KMS-11 (cell line): ENCODE measurements around the gene APOM.

ENCODE experiments used
- H2AFZ ChIP-seq: fragments of 200-600 bp; sonication (generic); 2 replicates; pipeline ENCODE4 v1.6.1; 2016; ENCODE audit warnings: antibody characterized with exemption, mixed run types, low read depth
- H3K27ac ChIP-seq: fragments of 200-600 bp; sonication (generic); 2 replicates; pipeline ENCODE4 v1.6.1; 2016; ENCODE audit warnings: mild to moderate bottlenecking, mixed run types
- H3K27me3 ChIP-seq: fragments of 200-600 bp; sonication (generic); 2 replicates; pipeline ENCODE4 v1.6.1; 2017; ENCODE audit warnings: mild to moderate bottlenecking, low read depth, mixed run types, moderate library complexity; ENCODE audit not compliant: insufficient read depth
- H3K36me3 ChIP-seq: fragments of 200-600 bp; sonication (generic); 2 replicates; pipeline ENCODE4 v1.6.1; 2017; ENCODE audit warnings: mild to moderate bottlenecking, mixed run types; ENCODE audit not compliant: insufficient read depth
- H3K4me1 ChIP-seq: fragments of 200-600 bp; sonication (generic); 2 replicates; pipeline ENCODE4 v1.6.1; 2016; ENCODE audit warnings: mild to moderate bottlenecking, low read depth, mixed run types; ENCODE audit not compliant: poor library complexity, severe bottlenecking
- H3K4me2 ChIP-seq: fragments of 200-600 bp; sonication (generic); 2 replicates; pipeline ENCODE4 v1.7.0; 2016; ENCODE audit warnings: mild to moderate bottlenecking, mixed run types
- H3K4me3 ChIP-seq: fragments of 200-600 bp; sonication (generic); IDR thresholded peaks from 2 replicates; pipeline ENCODE4 v1.6.1; 2017; ENCODE audit warnings: low read depth, low read length, mixed read lengths; ENCODE audit not compliant: insufficient read depth
- H3K79me2 ChIP-seq: fragments of 200-600 bp; sonication (generic); 2 replicates; pipeline ENCODE4 v1.6.1; 2016; ENCODE audit warnings: low read depth, mixed run types; ENCODE audit not compliant: insufficient read depth
- H3K9ac ChIP-seq: fragments of 200-600 bp; sonication (generic); 2 replicates; pipeline ENCODE4 v1.6.1; 2016; ENCODE audit warnings: mild to moderate bottlenecking, mixed run types
- H4K20me1 ChIP-seq: fragments of 200-600 bp; sonication (generic); 2 replicates; pipeline ENCODE4 v1.6.1; 2016; ENCODE audit warnings: mild to moderate bottlenecking, mixed run types; ENCODE audit not compliant: insufficient read depth
- CTCF ChIP-seq: fragments of 200-600 bp; sonication (generic); conservative IDR thresholded peaks from 2 replicates; pipeline ENCODE4 v1.6.1; 2017; ENCODE audit warnings: low read depth, mild to moderate bottlenecking, antibody characterized with exemption, low read length, moderate library complexity, mixed read lengths

The APOM gene

GRCh38 chr6:31629014-31629413 is 26.7 kb upstream of the APOM start:
- no peak overlapping the region for H2AFZ ChIP-seq
- H3K9ac ChIP-seq, result no peak overlapping the region
- H3K4me2 ChIP-seq, result no peak overlapping the region
- no peaks in the 10 kb centered on the region for H4K20me1 ChIP-seq
- no peak overlapping the region for H3K4me3 ChIP-seq
- peaks cover 6% of the 10 kb centered on the region; the same call in 1 of the 2 replicates for H3K79me2 ChIP-seq
- H3K27ac ChIP-seq, result no peak overlapping the region
- peaks cover 24% of the 10 kb centered on the region; the same call in 1 of the 2 replicates for H3K36me3 ChIP-seq
- TF ChIP-seq CTCF, result no peak
- no peaks in the 10 kb centered on the region for H3K27me3 ChIP-seq
- H3K4me1 ChIP-seq, result no peaks in the 10 kb centered on the region

- H3K4me2 ChIP-seq, result no peak overlapping the region
- H2AFZ ChIP-seq, result no peak overlapping the region
- no peaks in the 10 kb centered on the region; the same call in 1 of the 2 replicates for H3K79me2 ChIP-seq
- H3K4me1 ChIP-seq, result no peaks in the 10 kb centered on the region
- H3K27me3 ChIP-seq, result no peaks in the 10 kb centered on the region
- H4K20me1 ChIP-seq, result no peaks in the 10 kb centered on the region
- no peak overlapping the region for H3K27ac ChIP-seq
- no peak for TF ChIP-seq CTCF
- no peak overlapping the region for H3K4me3 ChIP-seq
- H3K9ac ChIP-seq, result no peak overlapping the region
- peaks cover 20% of the 10 kb centered on the region; the same call in 1 of the 2 replicates for H3K36me3 ChIP-seq
Observed at GRCh38 chr6:31630177-31630934, 25.3 kb upstream of the APOM start.

GRCh38 chr6:31631209-31631608 is 24.5 kb upstream of the APOM start:
- Histone ChIP-seq H3K27ac (no peak overlapping the region), H3K36me3 (peaks cover 12% of the 10 kb centered on the region; the same call in 1 of the 2 replicates), H3K27me3 (no peaks in the 10 kb centered on the region), H2AFZ (no peak overlapping the region), H3K79me2 (no peaks in the 10 kb centered on the region; the same call in 1 of the 2 replicates), H4K20me1 (no peaks in the 10 kb centered on the region), H3K4me1 (no peaks in the 10 kb centered on the region), H3K4me2 (no peak overlapping the region), H3K9ac (no peak overlapping the region), H3K4me3 (no peak overlapping the region)
- TF ChIP-seq CTCF, result no peak

- peaks cover 11% of the 10 kb centered on the region; the same call in 1 of the 2 replicates for H3K36me3 ChIP-seq
- no peak overlapping the region for H3K4me2 ChIP-seq
- no peaks in the 10 kb centered on the region for H3K27me3 ChIP-seq
- H3K4me1 ChIP-seq, result no peaks in the 10 kb centered on the region
- H4K20me1 ChIP-seq, result no peaks in the 10 kb centered on the region
- TF ChIP-seq CTCF, result no peak
- H3K9ac ChIP-seq, result no peak overlapping the region
- no peak overlapping the region for H3K27ac ChIP-seq
- H3K79me2 ChIP-seq, result no peaks in the 10 kb centered on the region; the same call in 1 of the 2 replicates
- no peak overlapping the region for H2AFZ ChIP-seq
- no peak overlapping the region for H3K4me3 ChIP-seq
Observed at GRCh38 chr6:31631681-31632278, 23.9 kb upstream of the APOM start.
